ENCODE results near the gene HHAT. TPM values are rescaled to one million over a fixed set of nuclear protein-coding genes. Genes with fewer than 3 reads are reported as not detected.
A peak's percentile ranks its signal among the peaks of the same experiment; 100 is the strongest.

The HHAT gene
- polyA plus RNA-seq, 3 donors, result 1.1 to 1.6 (median 1.5) TPM

DNA sequence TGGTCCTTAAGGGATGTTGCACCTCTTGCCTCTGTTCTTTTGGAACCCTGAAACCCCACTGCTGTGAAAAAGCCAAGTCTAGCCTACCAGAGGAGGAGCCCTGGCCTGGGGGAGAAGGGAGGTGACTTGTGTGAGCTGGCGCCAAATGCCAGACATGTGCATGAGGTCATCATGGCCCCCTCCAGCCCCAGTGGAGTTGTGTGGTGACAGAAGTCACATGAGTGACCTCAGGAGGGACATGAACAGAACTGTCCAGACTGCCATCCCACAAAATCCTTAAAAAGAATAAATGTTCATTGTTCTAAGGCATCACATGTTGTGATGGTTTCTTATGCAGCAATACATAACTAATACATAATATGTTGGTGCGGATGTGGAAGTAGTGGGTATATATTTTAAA is 10.8 kb downstream of the HHAT start:
- no CpG with 5 or more reads among the region's 2 CpGs for WGBS (ENCODE audit: insufficient coverage)
- H3K27ac Mint-ChIP-seq, result no peak overlapping the region

DNA sequence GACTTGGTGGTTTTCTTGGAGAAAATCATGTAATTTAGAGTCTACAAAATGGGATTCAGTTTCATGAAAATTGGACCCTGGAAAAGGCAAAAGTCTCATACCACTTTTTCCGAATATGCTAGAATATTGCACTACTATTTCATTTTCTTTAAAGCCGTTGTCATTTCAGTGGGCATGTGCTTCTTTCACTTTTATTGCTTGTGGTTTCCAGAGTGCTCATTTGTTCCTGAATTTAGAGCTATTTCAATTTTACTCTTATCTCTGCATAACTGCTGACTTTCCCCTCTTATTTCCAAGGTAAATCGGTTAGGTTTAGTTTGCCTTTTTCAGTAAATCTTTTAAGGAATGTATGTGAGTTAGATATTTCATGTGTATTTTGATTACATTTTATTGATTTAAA is 11.6 kb downstream of the HHAT start:
- H3K4me1 ChIP-seq (ENCODE audit: control insufficient read depth in 1 of 2, insufficient read depth in 2 of 2, low read length in 2 of 2), result no peaks in the 10 kb centered on the region
- no CpG with 5 or more reads among the region's 3 CpGs for WGBS (ENCODE audit: insufficient coverage)
- Mint-ChIP-seq H3K9me3 (no peaks in the 10 kb centered on the region), H3K36me3 (no peaks in the 10 kb centered on the region), H3K4me1 (peaks cover 15% of the 10 kb centered on the region), H3K27me3 (ENCODE audit: low read depth in 3 of 3) (peaks cover 0 to 6% (median 0%) of the 10 kb centered on the region in 3 donors), H3K27ac (no peak overlapping the region), H3K4me3 (peak overlapping the region in 1 of 2 donors; percentile 9)
- TF ChIP-seq, protein P1, sequence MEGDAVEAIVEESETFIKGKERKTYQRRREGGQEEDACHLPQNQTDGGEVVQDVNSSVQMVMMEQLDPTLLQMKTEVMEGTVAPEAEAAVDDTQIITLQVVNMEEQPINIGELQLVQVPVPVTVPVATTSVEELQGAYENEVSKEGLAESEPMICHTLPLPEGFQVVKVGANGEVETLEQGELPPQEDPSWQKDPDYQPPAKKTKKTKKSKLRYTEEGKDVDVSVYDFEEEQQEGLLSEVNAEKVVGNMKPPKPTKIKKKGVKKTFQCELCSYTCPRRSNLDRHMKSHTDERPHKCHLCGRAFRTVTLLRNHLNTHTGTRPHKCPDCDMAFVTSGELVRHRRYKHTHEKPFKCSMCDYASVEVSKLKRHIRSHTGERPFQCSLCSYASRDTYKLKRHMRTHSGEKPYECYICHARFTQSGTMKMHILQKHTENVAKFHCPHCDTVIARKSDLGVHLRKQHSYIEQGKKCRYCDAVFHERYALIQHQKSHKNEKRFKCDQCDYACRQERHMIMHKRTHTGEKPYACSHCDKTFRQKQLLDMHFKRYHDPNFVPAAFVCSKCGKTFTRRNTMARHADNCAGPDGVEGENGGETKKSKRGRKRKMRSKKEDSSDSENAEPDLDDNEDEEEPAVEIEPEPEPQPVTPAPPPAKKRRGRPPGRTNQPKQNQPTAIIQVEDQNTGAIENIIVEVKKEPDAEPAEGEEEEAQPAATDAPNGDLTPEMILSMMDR (IDR thresholded peaks at IDR 0.05), result no peak
- no peak overlapping the region for H3K9ac ChIP-seq (ENCODE audit: insufficient read depth, low read length, poor library complexity, severe bottlenecking)
- no peak for DNase-seq
- no peak overlapping the region for H3K4me2 ChIP-seq (replicated peaks; ENCODE audit: extremely low read depth, low read length, poor library complexity, severe bottlenecking)
- H3K79me2 ChIP-seq (ENCODE audit: insufficient read depth, low read length), result no peaks in the 10 kb centered on the region
- intact Hi-C loops (cut with micrococcal nuclease), result no loop called here
- H3K9me3 ChIP-seq (replicated peaks in 1 of 2; ENCODE audit: control insufficient read depth in 1 of 2, insufficient read depth in 1 of 2, low read length in 2 of 2), result no peaks in the 10 kb centered on the region
- no peaks in the 10 kb centered on the region for H3K27me3 ChIP-seq (ENCODE audit: control insufficient read depth in 2 of 2, insufficient read depth in 2 of 2, low read length in 2 of 2)
- no peak overlapping the region for H3K4me3 ChIP-seq (replicated peaks in 1 of 3; ENCODE audit: low read depth in 2 of 3, low read length in 3 of 3)
- H2AFZ ChIP-seq (ENCODE audit: insufficient read depth, low read depth, low read length, poor library complexity, severe bottlenecking), result no peak overlapping the region
- H3K27ac ChIP-seq (ENCODE audit: low read depth in 1 of 2, low read length in 2 of 2), result no peak overlapping the region
- no peaks in the 10 kb centered on the region for H4K20me1 ChIP-seq (ENCODE audit: insufficient read depth, low read length)
- H3K36me3 ChIP-seq (replicated peaks in 1 of 2; ENCODE audit: control insufficient read depth in 1 of 2, insufficient read depth in 2 of 2, low read length in 2 of 2), result no peaks in the 10 kb centered on the region

More for the DNA sequence above, 10.8 kb downstream of the HHAT start:
- DNase-seq, result no peak
- Histone ChIP-seq H3K27me3 (ENCODE audit: control insufficient read depth in 2 of 2, insufficient read depth in 2 of 2, low read length in 2 of 2) (no peaks in the 10 kb centered on the region), H3K9me3 (replicated peaks in 1 of 2; ENCODE audit: control insufficient read depth in 1 of 2, insufficient read depth in 1 of 2, low read length in 2 of 2) (no peaks in the 10 kb centered on the region), H3K4me1 (ENCODE audit: control insufficient read depth in 1 of 2, insufficient read depth in 2 of 2, low read length in 2 of 2) (no peaks in the 10 kb centered on the region), H3K27ac (ENCODE audit: low read depth in 1 of 2, low read length in 2 of 2) (no peak overlapping the region), H3K4me3 (replicated peaks in 1 of 3; ENCODE audit: low read depth in 2 of 3, low read length in 3 of 3) (no peak overlapping the region), H3K79me2 (ENCODE audit: insufficient read depth, low read length) (no peaks in the 10 kb centered on the region), H3K4me2 (replicated peaks; ENCODE audit: extremely low read depth, low read length, poor library complexity, severe bottlenecking) (no peak overlapping the region), H4K20me1 (ENCODE audit: insufficient read depth, low read length) (no peaks in the 10 kb centered on the region), H3K36me3 (replicated peaks in 1 of 2; ENCODE audit: control insufficient read depth in 1 of 2, insufficient read depth in 2 of 2, low read length in 2 of 2) (no peaks in the 10 kb centered on the region), H3K9ac (ENCODE audit: insufficient read depth, low read length, poor library complexity, severe bottlenecking) (no peak overlapping the region), H2AFZ (ENCODE audit: insufficient read depth, low read depth, low read length, poor library complexity, severe bottlenecking) (no peak overlapping the region)
- Mint-ChIP-seq H3K9me3 (no peaks in the 10 kb centered on the region), H3K36me3 (no peaks in the 10 kb centered on the region), H3K4me1 (peaks cover 12% of the 10 kb centered on the region), H3K4me3 (no peak overlapping the region), H3K27me3 (ENCODE audit: low read depth in 3 of 3) (peaks cover 0 to 6% (median 0%) of the 10 kb centered on the region in 3 donors)
- intact Hi-C loops (cut with micrococcal nuclease), result no loop called here
- TF ChIP-seq, protein P1 (IDR thresholded peaks at IDR 0.05), result no peak
